Measurements from ENCODE around the gene SPSB3.

SPSB3 gene

GRCh38 chr16:1788708-1789100 lies 6.3 kb upstream of the SPSB3 start:
- DNase-seq (ENCODE audit: low read depth), result no peak

- DNase-seq (ENCODE audit: low read depth), result no peak
Measured at GRCh38 chr16:1788095-1788707, 5.8 kb upstream of the SPSB3 start.

GRCh38 chr16:1787322-1788094 lies 5.1 kb upstream of the SPSB3 start:
- DNase-seq (ENCODE audit: low read depth), result no peak

- DNase-seq (ENCODE audit: low read depth), result no peak
Measured at GRCh38 chr16:1787056-1787321, 4.6 kb upstream of the SPSB3 start.

GRCh38 chr16:1786242-1787055 lies 4.1 kb upstream of the SPSB3 start:
- no peak for DNase-seq (ENCODE audit: low read depth)

- no peak for DNase-seq (ENCODE audit: low read depth)
Measured at GRCh38 chr16:1785846-1786170, 3.4 kb upstream of the SPSB3 start.

GRCh38 chr16:1784977-1785845 lies 2.8 kb upstream of the SPSB3 start:
- no peak for DNase-seq (ENCODE audit: low read depth)

GRCh38 chr16:1781758-1782407 lies 488 bp downstream of the SPSB3 start:
- DNase-seq (ENCODE audit: low read depth), result no peak

GRCh38 chr16:1781254-1781653 lies 1.1 kb downstream of the SPSB3 start:
- DNase-seq (ENCODE audit: low read depth), result no peak

GRCh38 chr16:1780677-1781072 lies 1.7 kb downstream of the SPSB3 start:
- no peak for DNase-seq (ENCODE audit: low read depth)

- DNase-seq (ENCODE audit: low read depth), result no peak
Measured at GRCh38 chr16:1779741-1780676, 2.4 kb downstream of the SPSB3 start.

GRCh38 chr16:1779234-1779701 lies 3.1 kb downstream of the SPSB3 start:
- no peak for DNase-seq (ENCODE audit: low read depth)

GRCh38 chr16:1778200-1779179 lies 3.9 kb downstream of the SPSB3 start:
- DNase-seq (ENCODE audit: low read depth), result no peak

- no peak for DNase-seq (ENCODE audit: low read depth)
Measured at GRCh38 chr16:1777375-1778199, 4.8 kb downstream of the SPSB3 start.

GRCh38 chr16:1776991-1777374 lies 5.4 kb downstream of the SPSB3 start:
- no peak for DNase-seq (ENCODE audit: low read depth)

- no peak for DNase-seq (ENCODE audit: low read depth)
Measured at GRCh38 chr16:1776672-1776955, 5.8 kb downstream of the SPSB3 start.

GRCh38 chr16:1775846-1776671 lies 6.3 kb downstream of the SPSB3 start:
- DNase-seq (ENCODE audit: low read depth), result no peak

Measured in stromal cell of bone marrow (primary cell).